Muscle layer of colon (tissue), 2 donors: ENCODE results near the gene IQCK.

Experiments used
- H3K27ac ChIP-seq: one replicate; pipeline ENCODE4 v1.7.0; 2013; ENCODE audit warnings: low read depth, mild to moderate bottlenecking, low read length, moderate library complexity
- H3K27me3 ChIP-seq, 2 donors: one replicate each; pipeline ENCODE4 v1.7.0; 2013; ENCODE audit warnings: low read length in 2 of 2, mild to moderate bottlenecking in 2 of 2; ENCODE audit not compliant: insufficient read depth in 2 of 2, control insufficient read depth in 1 of 2
- H3K36me3 ChIP-seq: one replicate; pipeline ENCODE4 v1.7.0; 2013; ENCODE audit warnings: mild to moderate bottlenecking, low read length; ENCODE audit not compliant: insufficient read depth
- H3K4me1 ChIP-seq: one replicate; pipeline ENCODE4 v1.7.0; 2013; ENCODE audit warnings: mild to moderate bottlenecking, low read length; ENCODE audit not compliant: insufficient read depth
- H3K4me3 ChIP-seq, 2 donors: one replicate each; pipeline ENCODE4 v1.7.0; 2013; ENCODE audit warnings: low read length in 2 of 2, low read depth in 1 of 2, mild to moderate bottlenecking in 1 of 2, moderate library complexity in 1 of 2
- H3K9ac ChIP-seq: one replicate; pipeline ENCODE4 v1.7.0; 2013; ENCODE audit warnings: low read length
- H3K9me3 ChIP-seq: one replicate; pipeline ENCODE4 v1.7.0; 2013; ENCODE audit warnings: mild to moderate bottlenecking, low read length
- donor health status: abdominal sarcoma.
- donor health status: Adenocarcinoma of cecum.

The IQCK gene

GRCh38 chr16:19751478-19752385 is 33.7 kb downstream of the IQCK start:
- Histone ChIP-seq H3K27me3 (no peaks in the 10 kb centered on the region), H3K27ac (no peak overlapping the region), H3K4me3 (no peak overlapping the region), H3K9ac (no peak overlapping the region), H3K9me3 (no peaks in the 10 kb centered on the region), H3K36me3 (no peaks in the 10 kb centered on the region), H3K4me1 (no peaks in the 10 kb centered on the region)

- H3K4me3 ChIP-seq: no peak overlapping the region
- H3K27me3 ChIP-seq: no peaks in the 10 kb centered on the region
- no peaks in the 10 kb centered on the region for H3K4me1 ChIP-seq
- H3K36me3 ChIP-seq: no peaks in the 10 kb centered on the region
- H3K27ac ChIP-seq: no peak overlapping the region
- H3K9me3 ChIP-seq: no peaks in the 10 kb centered on the region
- no peak overlapping the region for H3K9ac ChIP-seq
Observed at GRCh38 chr16:19753815-19754643, 36.0 kb downstream of the IQCK start.

GRCh38 chr16:19754644-19755036 is 36.6 kb downstream of the IQCK start:
- Histone ChIP-seq H3K36me3 (no peaks in the 10 kb centered on the region), H3K9me3 (no peaks in the 10 kb centered on the region), H3K9ac (no peak overlapping the region), H3K4me3 (no peak overlapping the region), H3K27me3 (no peaks in the 10 kb centered on the region), H3K4me1 (no peaks in the 10 kb centered on the region), H3K27ac (no peak overlapping the region)

GRCh38 chr16:19755268-19755667 is 37.2 kb downstream of the IQCK start:
- no peak overlapping the region for H3K27ac ChIP-seq

GRCh38 chr16:19757026-19757425 is 39.0 kb downstream of the IQCK start:
- Histone ChIP-seq H3K27me3 (no peaks in the 10 kb centered on the region), H3K27ac (no peak overlapping the region), H3K4me3 (no peak overlapping the region), H3K9me3 (no peaks in the 10 kb centered on the region), H3K9ac (no peak overlapping the region), H3K4me1 (no peaks in the 10 kb centered on the region), H3K36me3 (no peaks in the 10 kb centered on the region)

More at GRCh38 chr16:19755268-19755667, 37.2 kb downstream of the IQCK start:
- Histone ChIP-seq H3K36me3 (no peaks in the 10 kb centered on the region), H3K9ac (no peak overlapping the region), H3K4me3 (no peak overlapping the region), H3K9me3 (no peaks in the 10 kb centered on the region), H3K4me1 (no peaks in the 10 kb centered on the region), H3K27me3 (no peaks in the 10 kb centered on the region)

GRCh38 chr16:19757762-19758595 is 39.9 kb downstream of the IQCK start:
- Histone ChIP-seq H3K9me3 (no peaks in the 10 kb centered on the region), H3K4me3 (no peak overlapping the region), H3K27me3 (no peaks in the 10 kb centered on the region), H3K27ac (no peak overlapping the region), H3K9ac (no peak overlapping the region), H3K36me3 (no peaks in the 10 kb centered on the region), H3K4me1 (no peaks in the 10 kb centered on the region)

- Histone ChIP-seq H3K4me1 (no peaks in the 10 kb centered on the region), H3K9ac (no peak overlapping the region), H3K4me3 (no peak overlapping the region), H3K36me3 (no peaks in the 10 kb centered on the region), H3K9me3 (no peaks in the 10 kb centered on the region), H3K27me3 (no peaks in the 10 kb centered on the region), H3K27ac (no peak overlapping the region)
Observed at GRCh38 chr16:19760356-19761060, 42.4 kb downstream of the IQCK start.

GRCh38 chr16:19765860-19766553 is 47.9 kb downstream of the IQCK start:
- Histone ChIP-seq H3K4me1 (peaks cover 8% of the 10 kb centered on the region), H3K27me3 (no peaks in the 10 kb centered on the region), H3K4me3 (no peak overlapping the region), H3K9me3 (no peaks in the 10 kb centered on the region), H3K9ac (no peak overlapping the region), H3K27ac (no peak overlapping the region), H3K36me3 (no peaks in the 10 kb centered on the region)

GRCh38 chr16:19766554-19766884 is 48.4 kb downstream of the IQCK start:
- H3K27ac ChIP-seq: no peak overlapping the region
- H3K4me1 ChIP-seq: peaks cover 8% of the 10 kb centered on the region
- H3K9me3 ChIP-seq: no peaks in the 10 kb centered on the region
- H3K36me3 ChIP-seq: no peaks in the 10 kb centered on the region
- no peak overlapping the region for H3K4me3 ChIP-seq
- H3K27me3 ChIP-seq: no peaks in the 10 kb centered on the region
- H3K9ac ChIP-seq: no peak overlapping the region

GRCh38 chr16:19766988-19767387 is 48.9 kb downstream of the IQCK start:
- no peaks in the 10 kb centered on the region for H3K36me3 ChIP-seq
- no peak overlapping the region for H3K27ac ChIP-seq
- no peak overlapping the region for H3K9ac ChIP-seq
- no peaks in the 10 kb centered on the region for H3K9me3 ChIP-seq
- H3K4me3 ChIP-seq: no peak overlapping the region
- peaks cover 8% of the 10 kb centered on the region for H3K4me1 ChIP-seq
- no peaks in the 10 kb centered on the region for H3K27me3 ChIP-seq
